Measurements from ENCODE around the gene GGN. TPM values are rescaled to one million over a fixed set of nuclear protein-coding genes. Genes with fewer than 3 reads are reported as not detected.

The GGN gene
- total and polyA plus RNA-seq, 9 of the 15 experiments (the other 6 are each of a cell fraction or from before 2014, with no cell fraction given): 0.15 to 0.33 TPM; not detected in 7

- Histone ChIP-seq H3K9me1 (ENCODE audit: control insufficient read depth, insufficient read depth, low read length) (peaks cover 2% of the 10 kb centered on the region), H3K27ac (ENCODE audit: extremely low read depth, low read depth, low read length) (peak overlapping the region; percentile 58), H4K20me1 (replicated peaks; ENCODE audit: control insufficient read depth, insufficient read depth, low read length) (no peaks in the 10 kb centered on the region), H3K4me3 (no peak overlapping the region), H3K79me2 (ENCODE audit: control insufficient read depth, insufficient read depth, low read length) (no peaks in the 10 kb centered on the region), H3K4me2 (ENCODE audit: insufficient read depth, low read length) (peak overlapping the region; percentile 70), H3K27me3 (ENCODE audit: control insufficient read depth in 2 of 2, insufficient read depth in 2 of 2, low read length in 2 of 2) (no peaks in the 10 kb centered on the region), H3K9me3 (replicated peaks; ENCODE audit: control insufficient read depth, insufficient read depth, low read depth, low read length) (no peaks in the 10 kb centered on the region), H3K9ac (ENCODE audit: insufficient read depth in 1 of 2, low read depth in 2 of 2, low read length in 2 of 2) (peak overlapping the region in 1 of 2 experiments; percentile 87; a peak in 2 of 4 replicates), H2AFZ (ENCODE audit: low read depth, low read length) (peak overlapping the region; percentile 21; the same call in 1 of the 2 replicates), H3K36me3 (ENCODE audit: control insufficient read depth, insufficient read depth, low read length) (peaks cover 5% of the 10 kb centered on the region; the same call in 2 of the 3 replicates), H3K4me1 (replicated peaks in 1 of 2; ENCODE audit: control insufficient read depth in 2 of 2, insufficient read depth in 2 of 2, low read length in 2 of 2) (peaks cover 46 to 64% of the 10 kb centered on the region in 2 experiments)
- ATAC-seq (no peak), DNase-seq (ENCODE audit: extremely low read depth in 1 of 4, low spot score in 3 of 4) (no peak), FAIRE-seq (no peak)
- POLR2A ChIA-PET: interaction anchor here (0.6 to 3.3 kb wide), 5 partner anchors 9 to 246 kb away, joined by 3 to 30 read pairs (median 3); partner anchors contain the start of gene FAM98C
- CTCF ChIA-PET (ENCODE audit: low intra/inter-chr PET ratio): no interaction called here
- no TSS peak for BruUV-seq (replicated peaks)
- 26% methylated on average over 5 of the region's 6 CpGs for WGBS (ENCODE audit: insufficient coverage, low coverage, missing lambda C conversion rate)
- intact Hi-C loops (cut with micrococcal nuclease) (loop anchor here (5.0 kb wide), 1 partner anchor 94 kb away; no protein-coding TSS in a partner anchor), in situ Hi-C loops (cut with MboI) (no loop called here)
- TF ChIP-seq ADNP (tag; IDR thresholded peaks at IDR 0.05) (peak; percentile 98), PTBP1 (IDR thresholded peaks at IDR 0.05; ENCODE audit: low read depth, low read length) (0 out of 2 replicates have a peak, but pooled peaks have one; percentile 56), BCOR (IDR thresholded peaks at IDR 0.05) (peak; percentile 96), CHD4 (IDR thresholded peaks at IDR 0.05; ENCODE audit: insufficient read depth, insufficient replicate concordance, low read depth, low read length, poor library complexity, severe bottlenecking) (peak; percentile 92), ZNF740 (CRISPR knock-in tag; IDR thresholded peaks at IDR 0.05) (peak; percentile 40; the same call in 1 of the 2 replicates), ZNF740 (tag; IDR thresholded peaks at IDR 0.05) (no peak), CREB3L1 (IDR thresholded peaks at IDR 0.05; ENCODE audit: borderline replicate concordance, low read depth) (no peak), FUS (optimal IDR thresholded peaks at IDR 0.05; ENCODE audit: low read depth, low read length) (no peak), ZNF24 (IDR thresholded peaks at IDR 0.05) (no peak), YBX1 (IDR thresholded peaks at IDR 0.05) (no peak), CAMTA2 (CRISPR knock-in tag; conservative IDR thresholded peaks at IDR 0.05) (no peak), ZFX (CRISPR knock-in tag; IDR thresholded peaks at IDR 0.05) (no peak), CEBPZ (IDR thresholded peaks at IDR 0.05; ENCODE audit: borderline replicate concordance, low read depth, low read length) (no peak), RCOR1 (IDR thresholded peaks at IDR 0.05; ENCODE audit: borderline replicate concordance in 1 of 2, low read depth in 2 of 2, low read length in 2 of 2) (peak in 1 of 2 experiments; percentile 85; a peak in 2 of 4 replicates), CTCF (IDR thresholded peaks at IDR 0.05 in 2 of 3, conservative IDR thresholded peaks at IDR 0.05 in 1 of 3; ENCODE audit: insufficient read depth in 2 of 3, low read depth in 1 of 3, low read length in 3 of 3) (no peak)
These were observed 25.6 kb upstream of the GGN start for GRCh38 chr19:38413416-38413815.

Data from K562 (cell line).